Measurements from ENCODE around the gene EEFSEC.

EEFSEC gene

DNA sequence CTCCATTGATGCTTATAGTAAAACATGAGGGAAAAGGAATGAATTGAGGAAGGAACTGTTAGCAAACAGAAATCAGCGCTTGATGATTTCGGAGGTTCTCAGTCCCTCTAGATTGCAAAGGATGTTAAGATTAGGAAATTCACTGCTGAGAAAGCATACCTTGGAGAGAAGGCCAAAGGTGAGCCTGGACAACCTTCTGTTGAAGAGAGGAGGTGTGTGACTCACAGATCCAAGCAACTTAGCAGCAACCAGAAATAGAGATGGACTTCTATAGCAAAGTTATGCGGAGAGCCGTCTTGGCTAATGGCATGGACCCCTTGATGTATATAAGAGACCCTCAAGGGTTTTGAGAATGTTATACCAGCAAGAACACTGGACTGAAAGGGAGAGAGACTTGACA, 114.3 kb downstream of the EEFSEC start:
- Histone ChIP-seq H3K4me2 (ENCODE audit: insufficient read depth, low read length, poor library complexity, severe bottlenecking) (no peak overlapping the region), H3K27ac (replicated peaks; ENCODE audit: low read length) (no peak overlapping the region), H3K23ac (ENCODE audit: low read depth, low read length, poor library complexity) (no peak overlapping the region), H3K14ac (ENCODE audit: low read length) (no peak overlapping the region), H3K36me3 (replicated peaks in 1 of 2; ENCODE audit: control insufficient read depth in 2 of 2, insufficient read depth in 2 of 2, low read length in 2 of 2) (peaks cover 0 to 15% of the 10 kb centered on the region in 2 donors), H2AK5ac (ENCODE audit: low read depth, low read length) (no peak overlapping the region), H2BK5ac (ENCODE audit: low read length) (no peak overlapping the region), H2BK120ac (ENCODE audit: low read depth, low read length) (no peak overlapping the region), H3K4ac (ENCODE audit: low read length) (no peak overlapping the region), H3K18ac (ENCODE audit: low read length) (no peak overlapping the region), H3K79me1 (ENCODE audit: low read depth, low read length) (no peaks in the 10 kb centered on the region), H4K8ac (ENCODE audit: low read depth, low read length) (no peak overlapping the region), H3K4me3 (ENCODE audit: low read length in 2 of 2) (no peak overlapping the region), H2BK12ac (ENCODE audit: low read length) (no peak overlapping the region), H3K4me1 (ENCODE audit: control insufficient read depth in 2 of 2, insufficient read depth in 1 of 2, low read depth in 1 of 2, low read length in 2 of 2) (peaks cover 0 to 3% of the 10 kb centered on the region in 2 donors), H2AFZ (ENCODE audit: low read length) (no peak overlapping the region), H3K27me3 (ENCODE audit: control insufficient read depth in 3 of 3, insufficient read depth in 3 of 3, low read depth in 1 of 3, low read length in 3 of 3) (no peaks in the 10 kb centered on the region), H3K9me3 (replicated peaks in 1 of 2; ENCODE audit: control insufficient read depth in 2 of 2, insufficient read depth in 1 of 2, low read depth in 1 of 2, low read length in 2 of 2) (no peaks in the 10 kb centered on the region), H3K9ac (ENCODE audit: low read depth, low read length, poor library complexity) (no peak overlapping the region), H4K91ac (ENCODE audit: low read depth, low read length, poor library complexity) (no peak overlapping the region), H2BK15ac (ENCODE audit: low read length) (no peak overlapping the region)
- WGBS, 2 donors (ENCODE audit: extremely low coverage in 2 of 2, insufficient read length in 2 of 2, insufficient replicate concordance in 1 of 2): no CpG with 5 or more reads among the region's 4 CpGs
- DNase-seq (ENCODE audit: low spot score): no peak

DNA sequence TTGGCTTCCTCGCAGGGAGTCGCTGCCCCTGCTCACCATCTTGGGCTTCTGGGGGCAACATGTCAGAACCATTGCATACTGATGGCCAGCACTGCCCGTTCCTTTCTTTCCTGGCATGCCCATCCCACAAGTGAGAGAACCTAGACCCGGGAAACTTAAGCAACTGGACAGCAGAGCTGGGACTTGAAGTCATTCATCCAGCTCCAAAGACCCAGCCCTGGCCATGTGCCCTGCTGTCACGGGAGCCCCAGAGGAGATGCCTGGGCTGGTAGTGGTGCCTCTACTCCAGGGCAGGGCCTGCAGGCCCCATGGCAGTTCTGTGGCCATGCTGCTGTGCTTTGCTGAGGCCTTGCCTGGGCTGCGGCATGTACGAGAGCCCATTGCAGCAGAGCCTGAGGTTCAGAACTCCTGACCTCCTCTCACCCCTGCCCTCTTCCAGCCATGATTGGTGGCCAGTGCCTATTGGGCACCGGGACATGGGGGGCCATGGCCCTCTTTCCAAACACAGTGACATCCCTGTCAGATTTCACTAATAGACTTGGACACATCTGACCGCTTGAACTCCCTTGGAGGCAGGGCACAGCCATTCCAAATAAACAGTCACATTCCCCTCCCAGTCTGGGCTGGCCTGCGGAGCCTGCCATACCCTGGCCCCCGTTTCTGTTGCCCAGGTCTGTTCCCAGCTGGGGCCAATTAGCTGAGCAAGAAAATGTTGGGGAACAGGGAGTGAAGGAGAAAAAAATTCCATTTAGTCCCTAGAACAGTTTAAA, 115.9 kb downstream of the EEFSEC start:
- Histone ChIP-seq H2BK12ac (ENCODE audit: low read length) (no peak overlapping the region), H3K36me3 (replicated peaks in 1 of 2; ENCODE audit: control insufficient read depth in 2 of 2, insufficient read depth in 2 of 2, low read length in 2 of 2) (peaks cover 0 to 14% of the 10 kb centered on the region in 2 donors), H3K23ac (ENCODE audit: low read depth, low read length, poor library complexity) (no peak overlapping the region), H3K27ac (replicated peaks; ENCODE audit: low read length) (no peak overlapping the region), H2BK5ac (ENCODE audit: low read length) (no peak overlapping the region), H3K27me3 (ENCODE audit: control insufficient read depth in 3 of 3, insufficient read depth in 3 of 3, low read depth in 1 of 3, low read length in 3 of 3) (no peaks in the 10 kb centered on the region), H3K4me1 (ENCODE audit: control insufficient read depth in 2 of 2, insufficient read depth in 1 of 2, low read depth in 1 of 2, low read length in 2 of 2) (peaks cover 0 to 3% of the 10 kb centered on the region in 2 donors), H2AK5ac (ENCODE audit: low read depth, low read length) (peak overlapping the region; percentile 14), H3K14ac (ENCODE audit: low read length) (no peak overlapping the region), H2AFZ (ENCODE audit: low read length) (no peak overlapping the region), H3K9me3 (replicated peaks in 1 of 2; ENCODE audit: control insufficient read depth in 2 of 2, insufficient read depth in 1 of 2, low read depth in 1 of 2, low read length in 2 of 2) (no peaks in the 10 kb centered on the region), H3K4me2 (ENCODE audit: insufficient read depth, low read length, poor library complexity, severe bottlenecking) (no peak overlapping the region), H3K79me1 (ENCODE audit: low read depth, low read length) (no peaks in the 10 kb centered on the region), H3K18ac (ENCODE audit: low read length) (no peak overlapping the region), H4K91ac (ENCODE audit: low read depth, low read length, poor library complexity) (no peak overlapping the region), H2BK15ac (ENCODE audit: low read length) (no peak overlapping the region), H3K4me3 (ENCODE audit: low read length in 2 of 2) (no peak overlapping the region), H3K9ac (ENCODE audit: low read depth, low read length, poor library complexity) (no peak overlapping the region), H3K4ac (ENCODE audit: low read length) (no peak overlapping the region), H4K8ac (ENCODE audit: low read depth, low read length) (no peak overlapping the region), H2BK120ac (ENCODE audit: low read depth, low read length) (no peak overlapping the region)
- DNase-seq (ENCODE audit: low spot score): no peak
- WGBS, 2 donors (ENCODE audit: extremely low coverage in 2 of 2, insufficient read length in 2 of 2, insufficient replicate concordance in 1 of 2): no CpG with 5 or more reads among the region's 11 CpGs

DNA sequence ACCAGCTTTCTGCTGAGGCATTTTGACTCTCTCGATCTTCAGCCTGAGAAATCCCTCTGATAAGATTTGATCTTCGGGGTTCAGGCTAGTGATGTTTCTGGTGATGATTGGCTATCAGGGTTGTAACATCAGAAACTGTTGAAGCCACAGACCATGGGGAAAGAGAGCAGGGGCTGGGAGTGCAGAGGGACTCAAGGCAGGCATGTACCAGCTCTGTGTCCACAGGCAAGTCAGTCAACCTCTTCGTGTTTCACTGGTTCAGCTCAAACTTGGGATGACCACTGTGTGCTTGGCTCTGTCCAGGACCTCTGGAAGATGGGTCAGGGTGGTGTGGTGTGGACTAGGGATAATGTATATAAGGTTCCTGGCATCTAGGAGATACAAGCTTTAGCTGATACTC, 116.5 kb downstream of the EEFSEC start:
- H3K9ac ChIP-seq (ENCODE audit: low read depth, low read length, poor library complexity): no peak overlapping the region
- no peak overlapping the region for H3K4me3 ChIP-seq (ENCODE audit: low read length in 2 of 2)
- H3K27me3 ChIP-seq (ENCODE audit: control insufficient read depth in 3 of 3, insufficient read depth in 3 of 3, low read depth in 1 of 3, low read length in 3 of 3): no peaks in the 10 kb centered on the region
- no peak overlapping the region for H3K4me2 ChIP-seq (ENCODE audit: insufficient read depth, low read length, poor library complexity, severe bottlenecking)
- H4K8ac ChIP-seq (ENCODE audit: low read depth, low read length): no peak overlapping the region
- WGBS, 2 donors (ENCODE audit: extremely low coverage in 2 of 2, insufficient read length in 2 of 2, insufficient replicate concordance in 1 of 2): no CpG with 5 or more reads among the region's 3 CpGs
- H3K79me1 ChIP-seq (ENCODE audit: low read depth, low read length): no peaks in the 10 kb centered on the region
- no peak overlapping the region for H2BK12ac ChIP-seq (ENCODE audit: low read length)
- H3K9me3 ChIP-seq (replicated peaks in 1 of 2; ENCODE audit: control insufficient read depth in 2 of 2, insufficient read depth in 1 of 2, low read depth in 1 of 2, low read length in 2 of 2): no peaks in the 10 kb centered on the region
- no peak overlapping the region for H2AFZ ChIP-seq (ENCODE audit: low read length)
- no peak overlapping the region for H3K27ac ChIP-seq (replicated peaks; ENCODE audit: low read length)
- H2BK5ac ChIP-seq (ENCODE audit: low read length): no peak overlapping the region
- no peak overlapping the region for H4K91ac ChIP-seq (ENCODE audit: low read depth, low read length, poor library complexity)
- H2AK5ac ChIP-seq (ENCODE audit: low read depth, low read length): no peak overlapping the region
- peaks cover 0 to 3% of the 10 kb centered on the region in 2 donors for H3K4me1 ChIP-seq (ENCODE audit: control insufficient read depth in 2 of 2, insufficient read depth in 1 of 2, low read depth in 1 of 2, low read length in 2 of 2)
- H2BK120ac ChIP-seq (ENCODE audit: low read depth, low read length): no peak overlapping the region
- H2BK15ac ChIP-seq (ENCODE audit: low read length): no peak overlapping the region
- no peak overlapping the region for H3K23ac ChIP-seq (ENCODE audit: low read depth, low read length, poor library complexity)
- peaks cover 0 to 9% of the 10 kb centered on the region in 2 donors for H3K36me3 ChIP-seq (replicated peaks in 1 of 2; ENCODE audit: control insufficient read depth in 2 of 2, insufficient read depth in 2 of 2, low read length in 2 of 2)
- no peak overlapping the region for H3K4ac ChIP-seq (ENCODE audit: low read length)
- no peak overlapping the region for H3K18ac ChIP-seq (ENCODE audit: low read length)
- no peak for DNase-seq (ENCODE audit: low spot score)
- H3K14ac ChIP-seq (ENCODE audit: low read length): no peak overlapping the region

DNA sequence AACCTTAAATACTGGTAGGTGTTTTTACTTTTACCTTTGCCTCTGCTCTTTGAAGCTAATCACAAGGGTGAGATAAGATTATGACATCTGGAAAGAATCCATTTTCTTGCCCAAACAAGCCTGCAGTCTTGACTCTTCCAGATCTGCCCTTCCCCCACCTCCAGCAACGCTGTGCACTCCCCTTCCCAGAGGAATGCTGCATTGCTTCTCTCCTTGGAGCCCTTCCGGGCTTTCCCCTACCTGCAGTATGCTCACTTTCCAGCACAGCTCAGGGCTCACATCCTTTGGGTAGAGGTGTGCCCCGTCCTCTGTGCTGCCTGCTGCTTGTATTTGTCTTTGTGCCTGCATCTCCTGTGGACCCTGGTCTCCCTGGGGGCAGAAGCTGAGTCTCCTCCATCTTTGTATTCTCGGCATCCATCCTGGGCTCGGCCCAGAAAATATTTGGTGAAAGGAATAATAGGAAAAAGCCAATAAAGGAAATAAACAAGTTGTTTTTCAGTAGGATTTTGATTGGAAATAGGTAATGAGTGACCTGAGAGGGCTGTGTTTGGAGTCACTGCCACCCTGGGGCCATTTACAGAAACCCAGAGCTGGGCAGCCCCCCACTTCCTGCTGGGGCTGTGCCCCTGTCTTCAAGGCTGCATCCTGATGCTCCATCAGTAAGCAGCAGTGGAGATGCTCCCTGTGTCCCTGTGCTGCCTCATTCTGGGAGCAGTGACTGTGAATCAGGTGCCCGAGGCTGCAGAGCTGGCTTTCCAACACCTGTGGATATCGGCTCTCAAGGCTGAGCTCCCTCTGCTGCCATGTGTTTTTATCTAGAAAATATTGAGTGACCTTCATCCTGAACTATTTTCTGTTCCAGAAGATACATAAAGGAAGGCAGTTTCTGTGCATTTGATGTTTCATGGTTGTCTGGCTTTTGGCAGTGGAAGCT, 117.5 kb downstream of the EEFSEC start:
- no CpG with 5 or more reads among the region's 7 CpGs for WGBS, 2 donors (ENCODE audit: extremely low coverage in 2 of 2, insufficient read length in 2 of 2, insufficient replicate concordance in 1 of 2)
- H3K4me2 ChIP-seq (ENCODE audit: insufficient read depth, low read length, poor library complexity, severe bottlenecking): no peak overlapping the region
- H2AK5ac ChIP-seq (ENCODE audit: low read depth, low read length): no peak overlapping the region
- no peak overlapping the region for H2AFZ ChIP-seq (ENCODE audit: low read length)
- H3K4me3 ChIP-seq (ENCODE audit: low read length in 2 of 2): no peak overlapping the region
- no peak overlapping the region for H4K91ac ChIP-seq (ENCODE audit: low read depth, low read length, poor library complexity)
- H3K9ac ChIP-seq (ENCODE audit: low read depth, low read length, poor library complexity): no peak overlapping the region
- H2BK5ac ChIP-seq (ENCODE audit: low read length): no peak overlapping the region
- H2BK12ac ChIP-seq (ENCODE audit: low read length): no peak overlapping the region
- no peaks in the 10 kb centered on the region for H3K36me3 ChIP-seq (replicated peaks in 1 of 2; ENCODE audit: control insufficient read depth in 2 of 2, insufficient read depth in 2 of 2, low read length in 2 of 2)
- H4K8ac ChIP-seq (ENCODE audit: low read depth, low read length): no peak overlapping the region
- H3K27ac ChIP-seq (replicated peaks; ENCODE audit: low read length): no peak overlapping the region
- H3K79me1 ChIP-seq (ENCODE audit: low read depth, low read length): no peaks in the 10 kb centered on the region
- no peak overlapping the region for H3K4ac ChIP-seq (ENCODE audit: low read length)
- H3K18ac ChIP-seq (ENCODE audit: low read length): peak overlapping the region; percentile 71
- H3K4me1 ChIP-seq (ENCODE audit: control insufficient read depth in 2 of 2, insufficient read depth in 1 of 2, low read depth in 1 of 2, low read length in 2 of 2): peaks cover 0 to 3% of the 10 kb centered on the region in 2 donors
- no peaks in the 10 kb centered on the region for H3K9me3 ChIP-seq (replicated peaks in 1 of 2; ENCODE audit: control insufficient read depth in 2 of 2, insufficient read depth in 1 of 2, low read depth in 1 of 2, low read length in 2 of 2)
- H2BK15ac ChIP-seq (ENCODE audit: low read length): no peak overlapping the region
- peak overlapping the region; percentile 8 for H3K23ac ChIP-seq (ENCODE audit: low read depth, low read length, poor library complexity)
- DNase-seq (ENCODE audit: low spot score): no peak
- H3K27me3 ChIP-seq (ENCODE audit: control insufficient read depth in 3 of 3, insufficient read depth in 3 of 3, low read depth in 1 of 3, low read length in 3 of 3): no peaks in the 10 kb centered on the region
- H2BK120ac ChIP-seq (ENCODE audit: low read depth, low read length): no peak overlapping the region
- no peak overlapping the region for H3K14ac ChIP-seq (ENCODE audit: low read length)
